DOHH2 (cell line): Measurements from ENCODE around the gene INSYN2B.

Experiments used
- H3F3A ChIP-seq: fragments of 200-600 bp; sonication (generic), shearing (Covaris generic); 2 replicates; pipeline ENCODE4 v1.6.0; 2016; ENCODE audit warnings: antibody characterized with exemption, mild to moderate bottlenecking; ENCODE audit not compliant: control insufficient read depth, insufficient read depth
- H3K27ac ChIP-seq: fragments of 200-600 bp; sonication (generic); 2 replicates; pipeline ENCODE4 v1.5.1; 2014; ENCODE audit warnings: low read depth, mild to moderate bottlenecking, low read length, moderate library complexity
- H3K27me3 ChIP-seq: fragments of 200-600 bp; sonication (generic); 2 replicates; pipeline ENCODE4 v1.6.1; 2014; ENCODE audit warnings: mild to moderate bottlenecking, low read length, mixed read lengths; ENCODE audit not compliant: control insufficient read depth
- H3K36me3 ChIP-seq: fragments of 200-600 bp; sonication (generic); 2 replicates; pipeline ENCODE4 v1.6.1; 2014; ENCODE audit warnings: mild to moderate bottlenecking, low read length, moderate library complexity, mixed read lengths; ENCODE audit not compliant: control insufficient read depth
- H3K4me1 ChIP-seq: fragments of 200-600 bp; sonication (generic); 2 replicates; pipeline ENCODE4 v1.6.1; 2014; ENCODE audit warnings: mild to moderate bottlenecking, low read length, mixed read lengths; ENCODE audit not compliant: control insufficient read depth
- H3K4me2 ChIP-seq: fragments of 200-600 bp; sonication (generic); 2 replicates; pipeline ENCODE4 v1.6.0; 2014; ENCODE audit warnings: mild to moderate bottlenecking, low read length, moderate library complexity
- H3K4me3 ChIP-seq: fragments of 200-600 bp; sonication (generic); 2 replicates; pipeline ENCODE4 v1.5.1; 2014; ENCODE audit warnings: mild to moderate bottlenecking, low read length, mixed read lengths
- H3K79me2 ChIP-seq: fragments of 200-600 bp; sonication (generic); 2 replicates; pipeline ENCODE4 v1.6.1; 2014; ENCODE audit warnings: mild to moderate bottlenecking, low read length, mixed read lengths; ENCODE audit not compliant: control insufficient read depth
- H3K9me2 ChIP-seq: fragments of 200-600 bp; sonication (generic); replicated peaks from 2 replicates; pipeline ENCODE4 v1.6.1; 2014; ENCODE audit warnings: mild to moderate bottlenecking, low read length, mixed read lengths; ENCODE audit not compliant: control insufficient read depth
- H3K9me3 ChIP-seq: fragments of 200-600 bp; sonication (generic); 2 replicates; pipeline ENCODE4 v1.6.1; 2014; ENCODE audit warnings: antibody characterized with exemption, low read length, mixed read lengths; ENCODE audit not compliant: control insufficient read depth, insufficient read depth
- H4K20me1 ChIP-seq: fragments of 200-600 bp; sonication (generic); 2 replicates; pipeline ENCODE4 v1.6.0; 2014; ENCODE audit warnings: low read depth, mild to moderate bottlenecking, antibody characterized with exemption, low read length, moderate library complexity; ENCODE audit not compliant: control insufficient read depth, insufficient read depth
- EZH2phosphoT487 ChIP-seq: fragments of 200-600 bp; sonication (generic); IDR thresholded peaks from 2 replicates; pipeline ENCODE4 v1.6.1; 2017; ENCODE audit warnings: borderline replicate concordance, mild to moderate bottlenecking, antibody characterized with exemption, low read length, moderate library complexity, mixed read lengths
- TF ChIP-seq, protein P1 (sequence below): fragments of 200-600 bp; sonication (generic); IDR thresholded peaks from one replicate; pipeline ENCODE4 v1.5.1; 2014; ENCODE audit warnings: antibody characterized with exemption, mild to moderate bottlenecking, low read depth, low read length; ENCODE audit not compliant: poor library complexity, severe bottlenecking

INSYN2B gene

DNA sequence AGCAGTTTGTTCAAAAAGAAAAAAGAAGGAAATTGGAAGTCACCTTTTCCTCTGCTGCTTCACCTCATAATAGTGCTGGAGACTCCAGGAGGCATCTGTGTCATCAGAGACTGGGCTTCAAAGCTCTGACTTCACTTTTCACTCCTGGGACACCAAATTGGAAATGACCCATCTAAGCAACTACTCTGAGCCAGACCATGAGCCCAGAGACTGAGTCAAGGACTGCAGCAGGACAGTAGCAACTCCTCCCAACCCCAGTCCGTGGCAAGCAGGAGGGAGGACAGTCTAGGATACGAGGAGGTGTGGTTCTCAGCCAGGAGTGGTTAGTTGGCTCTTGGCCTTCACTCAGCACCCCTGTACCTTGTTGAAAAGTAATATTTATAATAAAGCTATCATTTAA lies 131.5 kb downstream of the INSYN2B start:
- Histone ChIP-seq H4K20me1 (no peaks in the 10 kb centered on the region), H3K4me2 (no peak overlapping the region), H3K9me2 (no peaks in the 10 kb centered on the region), H3K36me3 (peaks cover 90% of the 10 kb centered on the region), H3K79me2 (peaks cover 3% of the 10 kb centered on the region; the same call in 1 of the 2 replicates), H3F3A (no peaks in the 10 kb centered on the region), H3K9me3 (peaks cover 28% of the 10 kb centered on the region; the same call in 1 of the 2 replicates), H3K27me3 (no peaks in the 10 kb centered on the region), H3K4me1 (no peaks in the 10 kb centered on the region), H3K4me3 (no peak overlapping the region), H3K27ac (no peak overlapping the region)
- TF ChIP-seq, protein P1, sequence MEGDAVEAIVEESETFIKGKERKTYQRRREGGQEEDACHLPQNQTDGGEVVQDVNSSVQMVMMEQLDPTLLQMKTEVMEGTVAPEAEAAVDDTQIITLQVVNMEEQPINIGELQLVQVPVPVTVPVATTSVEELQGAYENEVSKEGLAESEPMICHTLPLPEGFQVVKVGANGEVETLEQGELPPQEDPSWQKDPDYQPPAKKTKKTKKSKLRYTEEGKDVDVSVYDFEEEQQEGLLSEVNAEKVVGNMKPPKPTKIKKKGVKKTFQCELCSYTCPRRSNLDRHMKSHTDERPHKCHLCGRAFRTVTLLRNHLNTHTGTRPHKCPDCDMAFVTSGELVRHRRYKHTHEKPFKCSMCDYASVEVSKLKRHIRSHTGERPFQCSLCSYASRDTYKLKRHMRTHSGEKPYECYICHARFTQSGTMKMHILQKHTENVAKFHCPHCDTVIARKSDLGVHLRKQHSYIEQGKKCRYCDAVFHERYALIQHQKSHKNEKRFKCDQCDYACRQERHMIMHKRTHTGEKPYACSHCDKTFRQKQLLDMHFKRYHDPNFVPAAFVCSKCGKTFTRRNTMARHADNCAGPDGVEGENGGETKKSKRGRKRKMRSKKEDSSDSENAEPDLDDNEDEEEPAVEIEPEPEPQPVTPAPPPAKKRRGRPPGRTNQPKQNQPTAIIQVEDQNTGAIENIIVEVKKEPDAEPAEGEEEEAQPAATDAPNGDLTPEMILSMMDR, result no peak
- TF ChIP-seq EZH2phosphoT487, result no peak

DNA sequence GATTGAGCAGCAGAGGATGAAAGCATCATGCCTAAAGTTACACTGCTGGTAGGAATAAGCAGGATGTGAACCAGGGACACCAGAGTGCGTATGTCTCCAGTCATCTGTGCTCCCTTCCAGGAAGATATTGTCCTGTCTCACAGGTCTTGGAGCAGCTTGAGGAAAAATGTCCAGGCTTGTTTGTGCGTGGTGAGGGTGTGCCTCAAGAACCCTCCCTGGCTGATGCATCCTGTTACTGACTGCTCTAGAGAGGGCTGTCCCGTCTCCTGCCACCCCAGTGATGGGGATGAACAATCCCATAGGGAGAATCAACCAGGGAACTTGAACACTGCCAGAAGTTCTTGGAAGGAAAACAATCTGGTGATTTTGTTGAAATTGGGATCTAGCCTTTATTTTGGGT lies 132.0 kb downstream of the INSYN2B start:
- no peak overlapping the region for H3K27ac ChIP-seq

DNA sequence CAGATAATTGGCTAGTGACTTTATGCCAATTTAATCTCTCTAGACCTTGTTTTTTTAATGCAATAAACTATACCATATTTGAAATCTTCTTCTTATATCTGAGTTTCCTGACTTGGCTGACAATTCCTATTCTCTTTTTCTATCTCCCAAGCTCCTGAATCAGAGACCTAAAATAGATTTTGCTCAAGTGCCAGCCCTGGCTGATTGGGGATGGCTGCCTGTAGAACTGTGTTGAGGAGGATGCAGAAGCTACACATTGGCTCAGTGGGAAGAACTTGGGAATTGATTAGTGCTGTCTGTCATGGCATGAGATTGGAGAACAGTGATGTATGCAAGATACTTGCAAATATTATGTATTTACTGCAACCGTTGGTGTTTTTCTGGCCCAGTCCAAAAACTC lies 132.8 kb downstream of the INSYN2B start:
- no peak overlapping the region for H3K4me2 ChIP-seq
- H3F3A ChIP-seq, result no peaks in the 10 kb centered on the region
- peaks cover 28% of the 10 kb centered on the region; the same call in 1 of the 2 replicates for H3K9me3 ChIP-seq
- H3K4me1 ChIP-seq, result no peaks in the 10 kb centered on the region
- H3K27me3 ChIP-seq, result no peaks in the 10 kb centered on the region
- TF ChIP-seq, protein P1, result no peak
- no peak for TF ChIP-seq EZH2phosphoT487
- no peak overlapping the region for H3K4me3 ChIP-seq
- H3K36me3 ChIP-seq, result peaks cover 93% of the 10 kb centered on the region
- H4K20me1 ChIP-seq, result no peaks in the 10 kb centered on the region
- H3K27ac ChIP-seq, result no peak overlapping the region
- H3K79me2 ChIP-seq, result peaks cover 3% of the 10 kb centered on the region; the same call in 1 of the 2 replicates
- H3K9me2 ChIP-seq, result no peaks in the 10 kb centered on the region

More for the DNA sequence above, 132.0 kb downstream of the INSYN2B start:
- Histone ChIP-seq H3K4me1 (no peaks in the 10 kb centered on the region), H3K4me2 (no peak overlapping the region), H3K9me3 (peaks cover 28% of the 10 kb centered on the region; the same call in 1 of the 2 replicates), H3K36me3 (peaks cover 91% of the 10 kb centered on the region), H3F3A (no peaks in the 10 kb centered on the region), H3K27me3 (no peaks in the 10 kb centered on the region), H3K9me2 (no peaks in the 10 kb centered on the region), H4K20me1 (no peaks in the 10 kb centered on the region), H3K4me3 (no peak overlapping the region), H3K79me2 (peaks cover 3% of the 10 kb centered on the region; the same call in 1 of the 2 replicates)
- TF ChIP-seq, protein P1, result no peak
- no peak for TF ChIP-seq EZH2phosphoT487
